Measurements from ENCODE around the gene THOP1.

The THOP1 gene

DNA sequence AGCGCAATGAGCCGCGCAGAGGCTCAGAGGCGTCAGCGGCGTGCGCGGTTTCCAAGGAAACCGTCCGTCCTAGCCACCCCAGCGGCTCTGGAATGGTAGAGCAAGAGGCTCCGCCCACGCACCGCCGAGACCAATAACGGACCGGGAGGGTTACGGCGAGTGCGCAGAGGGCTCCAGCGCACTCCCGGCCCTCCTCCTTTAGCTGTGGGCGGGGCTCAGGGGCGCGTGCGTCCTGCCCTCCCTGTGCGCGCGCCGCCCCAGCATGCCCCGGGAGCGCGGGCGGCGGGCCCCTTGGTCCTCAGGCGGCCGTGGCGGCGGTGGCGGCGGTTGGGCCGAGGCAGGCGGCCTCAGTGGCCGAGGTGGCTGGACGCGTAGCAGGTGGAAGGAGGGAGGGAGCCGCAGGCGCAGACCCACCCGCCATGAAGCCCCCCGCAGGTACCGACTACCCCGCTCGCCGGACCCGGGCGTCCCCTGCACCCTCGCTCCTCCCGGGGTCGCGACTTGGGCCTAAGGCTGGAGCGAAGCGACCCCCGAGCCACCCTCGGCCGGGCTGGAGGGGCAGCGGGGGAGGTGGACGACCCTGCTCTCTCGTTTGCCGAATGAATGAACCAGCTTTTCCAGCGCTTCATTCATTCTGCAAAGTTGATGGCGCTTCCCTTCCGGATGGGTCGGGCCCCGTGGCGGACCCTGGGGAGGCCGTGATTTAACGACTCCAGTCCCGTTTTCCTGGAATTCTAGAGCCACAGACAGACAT is at the start of gene THOP1:
Gene THOP1, plus strand, starts transcription at position 260 of the 754 bp plus-strand sequence. Its CDS starts 160 bp downstream, at position 420.
- DNase-seq (ENCODE audit: low read depth) = peak; percentile 98

DNA sequence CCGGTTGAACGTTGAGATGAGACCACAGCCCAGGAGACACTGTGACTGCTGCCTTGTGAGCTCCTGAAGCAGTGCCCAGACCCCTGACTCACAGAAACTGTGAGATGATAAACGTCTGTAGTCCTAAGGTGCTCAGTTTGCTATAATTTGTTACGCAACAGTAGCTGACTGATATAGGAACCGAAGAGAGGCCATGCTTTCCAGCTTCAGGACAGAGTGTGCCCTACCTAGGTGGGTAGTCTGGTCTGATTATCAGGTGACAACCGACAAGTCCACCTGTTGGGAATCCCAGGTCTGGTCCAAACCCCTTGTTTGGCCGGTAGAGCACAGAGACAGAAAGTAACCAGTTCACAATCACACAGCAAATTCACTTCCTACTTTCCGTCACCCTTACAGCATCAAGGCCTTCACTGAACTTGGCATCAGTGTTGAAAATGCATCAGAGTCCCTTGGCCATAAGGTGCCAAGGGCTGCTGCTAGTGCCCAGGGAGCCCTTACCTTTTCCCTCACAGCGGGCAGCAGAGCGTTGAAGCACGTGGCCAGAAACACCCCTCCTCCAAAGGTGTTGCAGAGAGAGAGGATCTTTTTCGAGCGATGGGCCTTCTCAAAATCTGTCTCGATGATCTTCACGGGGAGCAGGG is 48.6 kb upstream of the THOP1 start:
- no peak for DNase-seq (ENCODE audit: low read depth)

- DNase-seq (ENCODE audit: low read depth) = peak; percentile 97
Observed at GRCh38 chr19:2739602-2740313, 45.5 kb upstream of the THOP1 start, which contains the start of gene SLC39A3. TSS of gene SLC39A3 (minus strand) at chr19:2740017. CDS start at chr19:2737257, 2,760 bp downstream.

GRCh38 chr19:2740314-2740656 is 45.0 kb upstream of the THOP1 start:
- DNase-seq (ENCODE audit: low read depth) = no peak

- DNase-seq (ENCODE audit: low read depth) = no peak
Observed at GRCh38 chr19:2743099-2743498, 42.2 kb upstream of the THOP1 start.

DNA sequence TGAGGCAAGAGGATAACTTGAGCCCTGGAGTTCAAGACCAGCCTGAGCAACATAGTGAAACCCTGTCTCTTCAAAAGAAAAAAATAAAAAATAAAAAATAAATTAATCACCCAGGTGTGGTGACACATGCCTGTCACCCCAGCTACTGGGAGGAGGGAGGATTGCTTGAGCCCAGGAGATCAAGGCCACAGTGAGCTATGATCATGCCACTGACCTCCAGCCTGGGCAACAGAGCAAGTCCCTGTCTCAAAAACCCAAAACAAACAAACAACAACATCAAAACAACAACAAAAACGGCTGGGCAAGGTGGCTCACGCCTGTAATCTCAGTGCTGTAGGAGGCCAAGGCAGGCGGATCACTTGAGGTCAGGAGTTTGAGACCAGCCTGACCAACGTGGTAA is 41.2 kb upstream of the THOP1 start:
- no peak for DNase-seq (ENCODE audit: low read depth)

GRCh38 chr19:2747349-2747748 is 38.0 kb upstream of the THOP1 start:
- DNase-seq (ENCODE audit: low read depth) = no peak

DNA sequence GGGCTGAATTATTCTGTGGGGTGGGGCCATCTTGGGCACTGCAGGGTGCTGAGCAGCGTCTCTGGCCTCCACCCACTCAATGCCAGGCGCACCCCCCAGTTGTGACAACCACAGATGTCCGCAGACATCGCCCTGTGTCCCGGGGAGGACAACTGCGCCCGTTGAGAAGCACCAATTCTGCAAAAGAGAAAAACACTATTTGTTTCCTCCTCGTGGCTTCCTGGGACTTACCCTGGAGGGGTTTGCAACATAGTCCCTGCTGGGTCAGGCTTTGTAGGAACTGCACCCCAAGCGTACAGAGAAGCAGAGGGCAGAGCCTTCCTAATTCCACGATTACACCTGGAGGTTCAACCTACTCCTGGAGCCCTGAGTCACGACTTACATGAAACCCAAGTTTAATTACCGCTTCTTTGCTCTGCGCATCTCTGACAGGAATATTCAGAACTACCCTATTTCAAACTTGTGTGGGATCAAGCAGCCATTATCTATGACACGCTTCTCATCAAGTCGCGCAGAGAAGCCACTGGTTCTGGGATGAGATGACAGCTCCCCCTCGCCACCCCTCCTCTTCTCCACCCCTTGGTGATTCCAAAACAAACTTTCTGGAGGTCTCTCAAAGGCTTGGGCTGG is 34.4 kb upstream of the THOP1 start:
- DNase-seq (ENCODE audit: low read depth) = no peak

- no peak for DNase-seq (ENCODE audit: low read depth)
Observed at GRCh38 chr19:2751438-2751830, 33.9 kb upstream of the THOP1 start.

GRCh38 chr19:2754659-2755447 is 30.4 kb upstream of the THOP1 start:
- no peak for DNase-seq (ENCODE audit: low read depth)

GRCh38 chr19:2755448-2755705 is 29.9 kb upstream of the THOP1 start:
- DNase-seq (ENCODE audit: low read depth) = no peak

DNA sequence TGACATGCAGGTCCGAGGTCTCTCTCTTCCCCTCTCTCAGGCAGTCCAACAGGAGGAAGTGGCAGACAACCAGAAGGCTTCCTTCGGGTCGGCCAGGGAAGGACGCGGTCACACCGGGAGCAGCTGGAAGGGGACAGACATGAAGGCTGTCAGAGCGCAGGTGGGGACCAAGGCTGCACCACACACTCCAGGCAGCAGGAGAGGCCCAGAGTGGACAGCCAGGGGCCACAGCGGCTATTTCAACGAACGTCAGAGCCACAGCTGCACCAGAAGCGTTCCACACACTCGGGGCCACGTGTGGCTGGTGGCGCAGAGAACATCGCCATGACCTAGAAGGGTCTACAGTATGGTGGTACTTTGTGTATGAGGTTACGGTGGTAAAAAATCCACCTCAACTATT is 29.5 kb upstream of the THOP1 start:
- DNase-seq (ENCODE audit: low read depth) = no peak

DNA sequence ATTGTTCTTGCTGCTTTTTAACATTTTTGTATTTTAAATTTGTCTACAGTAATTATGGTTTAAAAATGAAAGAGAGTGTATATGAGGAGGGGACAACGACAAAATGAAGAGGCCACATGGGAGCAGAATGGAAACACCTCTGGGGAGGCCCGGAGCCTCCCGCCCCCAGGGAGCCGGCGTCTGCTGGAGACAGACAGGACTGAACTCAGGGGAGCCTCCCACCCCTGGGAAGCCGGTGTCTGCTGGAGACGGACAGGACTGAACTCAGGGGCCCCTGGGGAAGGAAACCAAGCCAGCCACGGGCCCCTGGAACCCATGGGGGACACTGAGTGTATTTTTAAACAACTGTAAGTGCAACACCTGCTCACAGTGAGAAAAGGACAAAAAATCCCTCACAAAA is 28.8 kb upstream of the THOP1 start:
- DNase-seq (ENCODE audit: low read depth) = no peak

GRCh38 chr19:2756921-2757881 is 28.1 kb upstream of the THOP1 start:
- DNase-seq (ENCODE audit: low read depth) = no peak

DNA sequence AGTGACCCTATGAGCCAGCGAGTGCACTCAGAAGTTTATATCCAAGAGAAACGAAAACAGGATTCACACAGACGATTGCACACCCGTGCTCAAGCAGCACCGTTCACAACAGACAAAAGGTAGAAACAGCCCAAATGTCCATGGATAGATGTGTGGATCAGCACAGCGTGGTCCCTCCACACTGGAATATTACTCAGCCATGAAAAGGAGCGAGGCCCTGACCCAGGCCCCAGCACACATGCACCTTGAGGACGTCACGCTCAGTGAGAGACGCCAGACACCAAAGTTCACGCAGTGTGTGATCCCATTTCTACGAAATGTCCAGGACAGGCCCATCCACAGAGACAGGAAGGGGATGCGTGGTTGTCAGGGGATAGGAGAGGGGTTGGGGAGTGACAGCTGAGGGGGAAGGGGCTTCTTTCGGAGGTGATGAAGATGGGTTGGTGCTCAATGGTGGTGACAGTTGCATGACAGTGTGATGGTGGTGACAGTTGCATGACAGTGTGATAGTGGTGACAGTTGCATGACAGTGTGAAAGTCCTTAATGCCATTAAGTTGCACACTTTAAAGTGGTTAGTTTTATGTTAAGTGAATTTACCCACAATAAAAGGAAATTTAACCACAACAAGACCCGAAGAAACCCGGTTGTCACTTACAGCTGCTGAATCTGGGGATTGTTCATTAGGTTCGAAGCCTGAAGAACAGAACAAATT is 26.5 kb upstream of the THOP1 start:
- DNase-seq (ENCODE audit: low read depth) = no peak

- DNase-seq (ENCODE audit: low read depth) = no peak
Observed at GRCh38 chr19:2759362-2759761, 25.9 kb upstream of the THOP1 start.

DNA sequence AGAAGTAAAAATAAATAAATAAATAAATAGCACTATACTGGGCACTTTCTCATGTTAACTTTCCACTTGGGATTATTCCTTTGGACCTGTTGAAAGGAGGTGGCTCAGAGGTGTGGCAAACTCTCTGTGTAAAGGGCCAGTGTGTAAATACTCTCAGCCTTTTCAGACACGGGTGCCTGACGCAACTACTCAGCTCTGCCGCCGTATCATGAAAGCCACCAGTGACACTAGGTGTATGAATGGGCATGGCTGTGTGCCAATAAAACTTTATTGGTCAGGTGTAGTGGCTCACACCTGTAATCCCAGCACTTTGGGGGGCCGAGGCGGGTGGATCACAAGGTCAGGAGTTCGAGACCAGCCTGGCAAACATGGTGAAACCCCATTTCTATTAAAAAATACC is 25.3 kb upstream of the THOP1 start:
- DNase-seq (ENCODE audit: low read depth) = no peak

GRCh38 chr19:2761309-2761677 is 24.0 kb upstream of the THOP1 start:
- DNase-seq (ENCODE audit: low read depth) = no peak

DNA sequence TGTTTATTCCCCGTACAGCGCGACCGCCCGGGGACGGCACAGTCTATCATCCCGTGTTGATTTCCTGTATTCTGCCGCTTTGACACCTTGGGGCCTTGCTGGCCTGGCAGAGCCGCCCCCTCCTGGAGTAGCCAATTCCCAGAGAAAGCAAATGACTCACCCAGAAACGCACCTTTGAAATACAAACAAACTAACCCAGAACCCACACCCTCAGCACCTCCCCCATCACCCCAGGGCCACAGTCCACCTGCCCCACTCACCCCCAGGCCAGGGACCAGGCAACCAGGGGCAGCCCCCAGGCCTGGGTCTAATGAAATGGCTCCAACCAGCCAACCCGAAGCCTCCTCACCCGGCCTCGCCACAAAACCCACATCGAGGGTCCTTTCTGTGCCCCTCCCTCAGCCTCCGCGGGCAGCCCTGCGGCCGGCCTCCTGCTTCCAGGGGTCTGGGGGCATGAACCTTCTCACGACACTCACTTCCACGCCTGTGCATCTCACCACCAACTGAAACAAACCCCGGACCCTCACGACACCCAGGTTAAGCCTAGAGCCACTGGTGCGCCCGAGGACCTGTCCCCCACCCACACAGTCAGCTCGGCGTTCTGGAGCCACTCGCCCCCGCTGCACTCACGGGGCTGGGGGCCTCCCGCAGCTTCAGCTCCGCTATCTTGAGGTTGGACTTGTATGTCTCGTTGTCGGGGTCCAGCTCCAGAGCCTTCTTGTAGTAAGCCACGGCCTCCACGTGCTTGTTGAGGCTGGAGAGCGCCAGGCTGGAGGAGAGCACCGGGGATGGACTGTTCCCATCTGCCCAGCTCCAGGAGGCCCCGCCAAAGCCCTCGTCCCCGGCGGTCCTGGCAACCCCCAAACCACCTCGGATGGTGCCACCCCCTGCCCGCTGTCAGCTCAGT is 23.2 kb upstream of the THOP1 start:
- no peak for DNase-seq (ENCODE audit: low read depth)
